ENCODE measurements around the gene RGS12.

GRCh38 chr4:3331511-3332394 is 38.9 kb downstream of the RGS12 start:
- TF ChIP-seq CTCF (IDR thresholded peaks at IDR 0.05) (no peak), SIN3A (IDR thresholded peaks at IDR 0.05; ENCODE audit: borderline replicate concordance, low read depth, low read length) (no peak), TCF12 (IDR thresholded peaks at IDR 0.05) (no peak), PBX3 (IDR thresholded peaks at IDR 0.05) (no peak), USF1 (IDR thresholded peaks at IDR 0.05; ENCODE audit: borderline replicate concordance, low read depth) (no peak), FOXM1 (IDR thresholded peaks at IDR 0.05; ENCODE audit: low read depth) (no peak), EP300 (IDR thresholded peaks at IDR 0.05; ENCODE audit: borderline replicate concordance in 1 of 2, low read depth in 1 of 2, low read length in 1 of 2) (no peak)

Measured in SK-N-SH (cell line).